LNCAP (cell line): Measurements from ENCODE around the gene TSEN54.

Source experiments
- CTCF ChIP-seq: fragments of 450-650 bp; IDR thresholded peaks from 2 replicates; pipeline ENCODE4 v1.5.1; 2017; ENCODE audit warnings: mild to moderate bottlenecking

TSEN54 gene

GRCh38 chr17:75564195-75564594 is 47.9 kb downstream of the TSEN54 start:
- no peak for TF ChIP-seq CTCF

GRCh38 chr17:75565066-75565465 is 48.7 kb downstream of the TSEN54 start:
- no peak for TF ChIP-seq CTCF

GRCh38 chr17:75565618-75566017 is 49.3 kb downstream of the TSEN54 start:
- no peak for TF ChIP-seq CTCF

- TF ChIP-seq CTCF: no peak
Measured at GRCh38 chr17:75566416-75566815, 50.1 kb downstream of the TSEN54 start.

GRCh38 chr17:75566834-75567233 is 50.5 kb downstream of the TSEN54 start:
- no peak for TF ChIP-seq CTCF

GRCh38 chr17:75568412-75569255 is 52.3 kb downstream of the TSEN54 start:
- no peak for TF ChIP-seq CTCF

- no peak for TF ChIP-seq CTCF
Measured at GRCh38 chr17:75570034-75570676, 53.8 kb downstream of the TSEN54 start.
